AG04449 (cell line): ENCODE measurements around the gene SH2D5.

Source experiments
- CTCF ChIA-PET: fragments of 350-600 bp; formaldehyde crosslinking; extraction: SDS; loops from one replicate; lab custom pipeline; 2021; ENCODE audit warnings: antibody characterized with exemption; lab: Yijun Ruan, JAX
- POLR2A ChIA-PET: fragments of 400-600, 350-600 bp; formaldehyde crosslinking; extraction: SDS; loops from one replicate; lab custom pipeline; 2020; ENCODE audit warnings: antibody characterized with exemption, inconsistent platforms; lab: Yijun Ruan, JAX
- DNase-seq: peaks from one replicate; pipeline ENCODE4 v3.0.0-alpha.2; 2010; ENCODE audit warnings: low read depth, low spot score
- H3K4me3 ChIP-seq: 2 replicates; pipeline ENCODE4 v1.5.1; 2011; ENCODE audit warnings: low read depth, mild to moderate bottlenecking, control low read depth, low read length
- TF ChIP-seq, protein P1 (sequence below): IDR thresholded peaks from one replicate; pipeline ENCODE4 v1.5.1; 2011; ENCODE audit warnings: mild to moderate bottlenecking, moderate library complexity, low read length, control low read depth, inconsistent platforms; ENCODE audit not compliant: insufficient read depth; ENCODE audit errors: missing control alignments

The SH2D5 gene

DNA sequence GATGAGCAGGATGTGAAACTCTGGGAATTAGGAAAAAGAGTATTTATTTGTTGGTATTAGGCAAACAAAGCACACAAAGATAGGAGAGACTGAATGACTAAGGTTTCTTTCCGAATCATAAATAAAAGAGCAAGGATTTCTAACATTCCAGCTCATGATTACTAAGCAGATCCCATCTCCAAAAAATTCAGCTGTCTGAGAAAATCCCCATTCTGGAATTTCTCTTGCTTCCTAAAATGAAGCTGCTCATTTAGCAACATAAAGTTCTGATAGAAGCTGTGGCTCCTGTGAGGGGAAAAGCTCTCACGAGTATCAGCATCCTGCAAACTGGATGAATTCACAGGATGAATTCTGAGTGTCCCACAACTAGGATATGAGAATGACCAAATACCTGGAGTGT, 6.7 kb upstream of the SH2D5 start:
- DNase-seq: peak; percentile 49
- POLR2A ChIA-PET: interaction anchor here (0.6 kb wide), 1 partner anchor 50 kb away, joined by 3 read pairs; no protein-coding TSS in a partner anchor
- no peak overlapping the region for H3K4me3 ChIP-seq
- TF ChIP-seq, protein P1, sequence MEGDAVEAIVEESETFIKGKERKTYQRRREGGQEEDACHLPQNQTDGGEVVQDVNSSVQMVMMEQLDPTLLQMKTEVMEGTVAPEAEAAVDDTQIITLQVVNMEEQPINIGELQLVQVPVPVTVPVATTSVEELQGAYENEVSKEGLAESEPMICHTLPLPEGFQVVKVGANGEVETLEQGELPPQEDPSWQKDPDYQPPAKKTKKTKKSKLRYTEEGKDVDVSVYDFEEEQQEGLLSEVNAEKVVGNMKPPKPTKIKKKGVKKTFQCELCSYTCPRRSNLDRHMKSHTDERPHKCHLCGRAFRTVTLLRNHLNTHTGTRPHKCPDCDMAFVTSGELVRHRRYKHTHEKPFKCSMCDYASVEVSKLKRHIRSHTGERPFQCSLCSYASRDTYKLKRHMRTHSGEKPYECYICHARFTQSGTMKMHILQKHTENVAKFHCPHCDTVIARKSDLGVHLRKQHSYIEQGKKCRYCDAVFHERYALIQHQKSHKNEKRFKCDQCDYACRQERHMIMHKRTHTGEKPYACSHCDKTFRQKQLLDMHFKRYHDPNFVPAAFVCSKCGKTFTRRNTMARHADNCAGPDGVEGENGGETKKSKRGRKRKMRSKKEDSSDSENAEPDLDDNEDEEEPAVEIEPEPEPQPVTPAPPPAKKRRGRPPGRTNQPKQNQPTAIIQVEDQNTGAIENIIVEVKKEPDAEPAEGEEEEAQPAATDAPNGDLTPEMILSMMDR: no peak
- CTCF ChIA-PET: interaction anchor here (1.9 kb wide), 1 partner anchor 42 kb away, joined by 9 read pairs; no protein-coding TSS in a partner anchor

DNA sequence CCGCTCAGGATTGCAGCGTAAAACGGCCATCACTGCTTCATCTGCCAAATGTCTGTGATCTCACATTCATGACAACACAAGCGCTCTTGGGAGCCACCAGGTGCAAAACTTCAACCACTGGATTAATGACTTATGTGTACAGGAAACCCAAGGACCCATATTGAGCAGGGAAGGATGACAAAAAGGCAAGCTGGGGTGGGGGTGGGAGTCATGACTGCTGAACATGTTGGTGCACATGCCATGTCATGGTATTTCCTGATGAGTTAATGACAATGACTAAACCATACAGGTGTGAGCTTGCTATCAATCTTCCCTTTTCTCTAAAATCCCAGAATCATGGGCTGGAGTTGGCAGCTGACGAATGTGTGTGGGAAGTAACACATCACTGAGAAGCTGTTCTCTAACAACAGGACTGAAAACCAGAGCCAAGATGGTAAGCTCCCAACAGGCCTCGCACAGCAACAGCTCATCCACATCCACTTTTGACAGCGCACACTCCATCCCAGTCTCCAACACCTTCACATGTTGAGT, 3.1 kb upstream of the SH2D5 start:
- ChIA-PET POLR2A (no interaction called here), CTCF (interaction anchor here (0.7 to 0.9 kb wide), 3 partner anchors 17 to 40 kb away, joined by 3 to 4 read pairs (median 3); no protein-coding TSS in a partner anchor)
- TF ChIP-seq, protein P1: no peak
- no peak overlapping the region for H3K4me3 ChIP-seq
- no peak for DNase-seq

DNA sequence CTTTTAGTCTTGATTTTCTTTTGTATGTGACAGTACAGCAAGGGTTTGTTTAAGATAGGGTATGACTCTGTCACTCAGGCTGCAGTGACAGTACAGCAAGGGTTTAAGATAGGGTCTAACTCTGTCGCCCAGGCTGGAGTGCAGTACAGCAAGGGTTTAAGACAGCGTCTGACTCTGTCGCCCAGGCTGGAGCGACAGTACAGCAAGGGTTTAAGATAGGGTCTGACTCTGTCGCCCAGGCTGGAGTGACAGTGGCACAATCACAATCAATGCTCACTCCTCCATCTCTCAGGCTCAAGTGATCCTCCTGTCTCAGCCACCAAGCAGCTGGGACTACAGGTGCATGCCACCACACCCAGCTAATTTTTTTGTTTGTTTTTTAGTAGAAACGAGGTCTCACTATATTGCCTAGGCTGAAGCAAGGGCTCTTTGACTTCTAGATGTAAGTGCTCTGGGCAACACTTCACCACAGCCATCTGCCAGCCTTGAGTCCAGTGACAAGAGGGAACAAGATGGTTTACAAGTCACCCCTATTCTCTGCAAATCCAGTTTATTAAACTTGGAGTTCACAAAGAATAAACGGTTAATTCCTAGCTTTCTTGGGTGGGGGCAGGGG, 965 bp upstream of the SH2D5 start:
- POLR2A ChIA-PET: interaction anchor here (0.5 kb wide), 1 partner anchor 856 kb away, joined by 3 read pairs; no protein-coding TSS in a partner anchor
- CTCF ChIA-PET: interaction anchor here (0.8 to 2.8 kb wide), 6 partner anchors 9 to 101 kb away, joined by 3 to 13 read pairs (median 5); partner anchors contain the start of genes DDOST and PINK1
- DNase-seq: no peak
- no peak overlapping the region for H3K4me3 ChIP-seq
- TF ChIP-seq, protein P1: no peak

DNA sequence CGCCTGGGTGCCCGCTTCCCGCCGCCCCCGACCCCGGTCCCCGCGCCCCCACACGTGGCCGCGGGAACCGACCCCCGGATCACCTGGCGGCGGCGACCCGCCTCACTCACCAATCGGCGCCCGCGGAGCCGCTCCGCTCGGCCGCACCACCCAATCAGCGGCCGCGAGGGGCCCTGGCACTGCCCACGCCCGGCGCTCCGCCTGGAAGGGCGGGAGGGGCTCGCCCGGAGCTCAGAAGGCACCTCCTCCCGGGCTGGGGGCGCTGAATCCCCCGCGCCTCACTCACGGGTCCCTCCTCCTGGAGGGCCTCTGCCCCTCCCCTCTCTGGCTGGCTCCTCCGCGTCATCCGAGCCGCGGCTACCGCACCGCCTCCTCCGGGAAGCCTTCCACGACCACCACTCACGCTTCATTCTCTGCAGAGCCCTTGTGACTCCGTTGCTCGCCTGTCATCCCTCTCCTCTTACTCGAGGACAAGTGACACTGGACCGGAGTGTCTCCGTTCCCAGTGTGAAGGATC, 374 bp downstream of the SH2D5 start:
- H3K4me3 ChIP-seq: peak overlapping the region; percentile 62
- CTCF ChIA-PET: interaction anchor here (0.5 to 2.8 kb wide), 3 partner anchors 11 to 506 kb away, joined by 5 to 13 read pairs (median 6); no protein-coding TSS in a partner anchor
- DNase-seq: no peak
- TF ChIP-seq, protein P1: no peak
- POLR2A ChIA-PET: interaction anchor here (1.1 kb wide), 2 partner anchors 54 to 56 kb away, joined by 4 read pairs; no protein-coding TSS in a partner anchor

DNA sequence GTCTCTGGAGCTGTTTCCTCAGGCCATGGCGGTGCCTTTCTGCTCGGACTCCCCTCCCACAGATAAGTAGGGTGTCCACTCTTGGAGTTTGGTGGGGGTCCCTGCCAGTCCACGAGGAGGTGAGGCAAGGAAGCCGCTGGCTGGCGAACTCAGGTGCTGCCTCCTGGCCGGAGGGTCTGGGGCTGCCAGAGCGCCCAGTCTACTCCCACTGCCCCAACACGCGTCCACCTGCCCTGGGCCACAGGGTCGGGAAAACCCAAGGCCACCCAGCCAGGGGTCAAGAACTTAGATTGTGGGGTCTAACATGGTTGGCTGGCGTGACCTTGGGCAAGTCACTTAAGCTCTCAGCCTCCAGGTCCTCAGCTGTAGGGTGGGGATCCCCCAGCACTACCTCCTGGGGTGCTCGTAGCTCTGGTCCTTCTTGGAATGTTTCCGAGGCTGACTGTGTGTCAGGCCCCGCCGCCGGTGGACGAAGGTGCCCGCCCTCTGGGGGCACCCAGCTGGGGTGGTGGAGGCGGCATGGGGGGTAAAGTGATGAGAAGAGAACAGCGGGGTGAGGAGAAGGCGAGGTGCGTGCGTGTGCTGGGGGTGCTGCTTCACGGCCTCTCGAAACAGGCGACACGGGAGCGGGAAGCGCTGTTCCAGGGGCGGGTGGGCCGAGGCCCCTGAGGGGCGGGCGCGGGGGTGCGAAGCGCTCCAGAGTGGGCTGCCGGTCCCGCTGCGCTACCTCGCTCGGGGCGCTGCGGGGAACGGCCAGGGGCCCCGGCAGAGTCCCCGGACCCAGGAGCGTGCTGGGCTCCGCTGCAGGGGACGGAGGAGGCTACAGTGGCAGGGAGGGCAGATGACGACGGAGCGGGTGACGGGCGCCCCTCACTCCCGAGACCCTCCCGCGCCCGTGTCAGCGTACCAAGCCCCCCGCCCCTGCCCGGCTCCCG, 1.2 kb downstream of the SH2D5 start:
- CTCF ChIA-PET: interaction anchor here (1.0 to 1.5 kb wide), 3 partner anchors 13 to 90 kb away, joined by 3 to 5 read pairs (median 5); partner anchors contain the start of gene KIF17
- TF ChIP-seq, protein P1: no peak
- peak overlapping the region; percentile 62 for H3K4me3 ChIP-seq
- POLR2A ChIA-PET: interaction anchor here (1.1 kb wide), 2 partner anchors 55 to 57 kb away, joined by 4 read pairs; no protein-coding TSS in a partner anchor
- no peak for DNase-seq
